LNCaP clone FGC (cell line): ENCODE results near the gene MYLK3.

Experiments
- DNase-seq: peaks from one replicate; pipeline ENCODE4 v3.0.0-alpha.2; 2011; ENCODE audit warnings: low read depth
- H3K4me3 ChIP-seq: 2 replicates; pipeline ENCODE4 v1.5.1; 2011; ENCODE audit warnings: mild to moderate bottlenecking, low read depth, low read length, control low read depth
- CTCF ChIP-seq: IDR thresholded peaks from 2 replicates; pipeline ENCODE4 v1.5.1; 2012; ENCODE audit warnings: mild to moderate bottlenecking; ENCODE audit not compliant: control insufficient read depth, insufficient read depth; ENCODE audit errors: extremely low read depth

Gene MYLK3

DNA sequence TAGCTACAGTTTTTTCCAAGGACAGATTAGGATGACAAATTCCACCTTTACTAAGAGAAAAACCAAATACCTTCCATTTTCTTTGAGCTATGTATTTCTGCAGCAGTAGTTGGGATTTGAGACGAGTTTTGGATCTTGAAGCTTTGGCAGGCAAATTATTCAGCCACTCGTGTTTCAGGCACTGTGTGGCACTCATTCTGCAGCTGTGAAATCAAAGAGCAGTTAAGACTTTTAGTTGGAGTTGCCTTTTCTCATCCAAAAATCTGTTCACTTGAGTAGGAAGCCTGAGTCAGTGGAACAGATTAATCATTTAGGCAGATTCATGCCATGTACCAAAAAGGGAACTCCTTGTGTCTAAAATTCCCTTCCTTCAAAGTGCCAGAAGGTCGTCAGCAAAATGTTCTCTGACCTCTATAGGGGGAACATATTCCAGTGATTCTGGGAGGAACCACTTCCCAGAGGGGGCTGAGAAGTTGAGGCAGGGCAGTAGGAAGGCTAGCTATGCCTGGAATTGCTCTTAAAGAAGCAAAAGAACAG lies 38.6 kb downstream of the MYLK3 start:
- DNase-seq: no peak
- TF ChIP-seq CTCF: no peak
- no peak overlapping the region for H3K4me3 ChIP-seq

GRCh38 chr16:46706642-46707041 lies 41.5 kb downstream of the MYLK3 start:
- no peak for TF ChIP-seq CTCF
- no peak for DNase-seq
- no peak overlapping the region for H3K4me3 ChIP-seq

- H3K4me3 ChIP-seq: no peak overlapping the region
These were observed 46.1 kb downstream of the MYLK3 start for GRCh38 chr16:46702030-46702429.

GRCh38 chr16:46701615-46702014 lies 46.5 kb downstream of the MYLK3 start:
- no peak overlapping the region for H3K4me3 ChIP-seq
- DNase-seq: no peak
- no peak for TF ChIP-seq CTCF

More at GRCh38 chr16:46702030-46702429, 46.1 kb downstream of the MYLK3 start:
- no peak for TF ChIP-seq CTCF
- no peak for DNase-seq

DNA sequence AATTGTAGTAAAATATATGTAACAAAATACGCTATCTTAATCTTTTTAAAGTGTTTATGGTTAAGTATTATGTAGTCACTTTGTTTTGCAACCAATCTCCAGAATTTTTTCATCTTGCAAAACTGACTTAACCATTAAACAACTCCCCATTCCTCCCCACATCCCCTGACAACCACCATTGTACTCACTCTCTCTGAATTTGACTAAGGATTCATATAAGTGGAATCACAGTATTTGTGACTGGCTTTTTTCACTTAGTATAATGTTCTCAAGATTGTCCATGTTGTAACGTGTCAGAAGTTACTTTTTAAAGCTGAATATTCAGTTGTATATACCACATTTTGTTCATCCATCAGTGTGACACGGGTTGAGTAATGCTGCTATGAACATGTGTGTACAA lies 48.1 kb downstream of the MYLK3 start:
- DNase-seq: no peak
- H3K4me3 ChIP-seq: no peak overlapping the region
- no peak for TF ChIP-seq CTCF

DNA sequence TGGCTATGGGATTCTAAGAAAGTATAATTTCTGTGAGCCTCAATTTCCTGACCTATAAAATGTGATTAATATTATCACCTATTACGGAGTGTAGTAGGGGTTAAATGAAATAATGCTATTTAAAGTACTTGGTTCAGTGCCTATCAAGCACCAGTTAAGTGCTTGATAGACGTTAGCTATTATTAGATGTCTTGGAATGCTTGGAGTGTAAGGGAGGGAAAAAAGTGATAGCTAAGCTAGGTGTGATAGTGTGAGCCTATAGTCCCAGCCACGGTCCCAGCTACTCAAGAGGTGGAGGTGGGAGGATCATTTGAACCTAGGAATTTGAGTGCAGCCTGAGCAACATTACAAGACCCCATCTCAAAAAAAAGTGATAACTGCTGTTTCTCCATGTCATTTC lies 51.2 kb downstream of the MYLK3 start:
- no peak for TF ChIP-seq CTCF
- no peak overlapping the region for H3K4me3 ChIP-seq
- no peak for DNase-seq

DNA sequence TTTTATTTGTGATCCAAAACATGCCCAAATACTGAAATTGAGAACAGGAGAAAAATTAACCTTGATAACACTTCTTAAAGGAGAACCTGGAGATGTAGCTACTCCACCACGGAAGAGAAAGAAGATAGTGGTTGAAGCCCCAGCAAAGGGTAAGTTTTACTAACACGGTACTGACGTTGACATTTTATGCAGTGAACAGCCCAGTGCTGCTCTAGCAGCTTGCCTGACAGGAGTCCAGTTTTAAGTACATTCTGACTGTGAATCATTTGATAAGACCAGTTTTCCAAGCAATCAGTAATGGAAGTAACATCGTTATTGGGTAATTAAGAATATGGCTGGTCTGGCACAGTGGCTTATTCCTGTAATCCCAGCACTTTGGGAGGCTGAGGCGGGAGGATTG lies 52.2 kb downstream of the MYLK3 start:
- DNase-seq: no peak
- no peak overlapping the region for H3K4me3 ChIP-seq
- TF ChIP-seq CTCF: no peak
